ENCODE data around the gene CPEB2.
"Not testable (repeated sequence)": the region's sequence is repeated elsewhere in the genome, so short reads cannot be mapped to it uniquely, and the experiment has no call there.

The CPEB2 gene

DNA sequence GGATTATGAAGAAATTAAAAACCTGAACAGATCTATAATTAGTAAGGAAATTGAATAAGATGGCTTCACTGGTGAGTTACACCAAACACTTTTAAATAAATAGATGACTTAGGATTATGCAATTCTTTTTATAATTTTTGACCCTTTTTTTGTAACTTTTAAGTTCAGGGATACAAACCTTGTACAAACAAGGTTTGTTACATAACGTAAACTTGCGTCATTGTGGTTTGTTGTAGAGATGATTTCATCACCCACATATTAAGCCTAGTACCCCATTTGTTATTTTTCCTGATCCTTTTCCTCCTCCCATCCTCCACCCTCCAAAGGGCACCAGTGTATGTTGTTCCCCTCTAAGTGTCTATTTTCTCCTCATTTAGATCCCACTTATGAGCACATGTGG is 75.7 kb downstream of the CPEB2 start:
- TF ChIP-seq GABPA (IDR thresholded peaks at IDR 0.05; ENCODE audit: low read depth) = no peak
- TF ChIP-seq, protein P1, sequence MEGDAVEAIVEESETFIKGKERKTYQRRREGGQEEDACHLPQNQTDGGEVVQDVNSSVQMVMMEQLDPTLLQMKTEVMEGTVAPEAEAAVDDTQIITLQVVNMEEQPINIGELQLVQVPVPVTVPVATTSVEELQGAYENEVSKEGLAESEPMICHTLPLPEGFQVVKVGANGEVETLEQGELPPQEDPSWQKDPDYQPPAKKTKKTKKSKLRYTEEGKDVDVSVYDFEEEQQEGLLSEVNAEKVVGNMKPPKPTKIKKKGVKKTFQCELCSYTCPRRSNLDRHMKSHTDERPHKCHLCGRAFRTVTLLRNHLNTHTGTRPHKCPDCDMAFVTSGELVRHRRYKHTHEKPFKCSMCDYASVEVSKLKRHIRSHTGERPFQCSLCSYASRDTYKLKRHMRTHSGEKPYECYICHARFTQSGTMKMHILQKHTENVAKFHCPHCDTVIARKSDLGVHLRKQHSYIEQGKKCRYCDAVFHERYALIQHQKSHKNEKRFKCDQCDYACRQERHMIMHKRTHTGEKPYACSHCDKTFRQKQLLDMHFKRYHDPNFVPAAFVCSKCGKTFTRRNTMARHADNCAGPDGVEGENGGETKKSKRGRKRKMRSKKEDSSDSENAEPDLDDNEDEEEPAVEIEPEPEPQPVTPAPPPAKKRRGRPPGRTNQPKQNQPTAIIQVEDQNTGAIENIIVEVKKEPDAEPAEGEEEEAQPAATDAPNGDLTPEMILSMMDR (IDR thresholded peaks at IDR 0.05; ENCODE audit: insufficient read depth, low read length) = no peak
- TF ChIP-seq POLR2AphosphoS5 (IDR thresholded peaks at IDR 0.05; ENCODE audit: low read depth) = no peak
- no peak for TF ChIP-seq SPI1 (IDR thresholded peaks at IDR 0.05; ENCODE audit: borderline replicate concordance, low read depth)
- TF ChIP-seq, protein P2, sequence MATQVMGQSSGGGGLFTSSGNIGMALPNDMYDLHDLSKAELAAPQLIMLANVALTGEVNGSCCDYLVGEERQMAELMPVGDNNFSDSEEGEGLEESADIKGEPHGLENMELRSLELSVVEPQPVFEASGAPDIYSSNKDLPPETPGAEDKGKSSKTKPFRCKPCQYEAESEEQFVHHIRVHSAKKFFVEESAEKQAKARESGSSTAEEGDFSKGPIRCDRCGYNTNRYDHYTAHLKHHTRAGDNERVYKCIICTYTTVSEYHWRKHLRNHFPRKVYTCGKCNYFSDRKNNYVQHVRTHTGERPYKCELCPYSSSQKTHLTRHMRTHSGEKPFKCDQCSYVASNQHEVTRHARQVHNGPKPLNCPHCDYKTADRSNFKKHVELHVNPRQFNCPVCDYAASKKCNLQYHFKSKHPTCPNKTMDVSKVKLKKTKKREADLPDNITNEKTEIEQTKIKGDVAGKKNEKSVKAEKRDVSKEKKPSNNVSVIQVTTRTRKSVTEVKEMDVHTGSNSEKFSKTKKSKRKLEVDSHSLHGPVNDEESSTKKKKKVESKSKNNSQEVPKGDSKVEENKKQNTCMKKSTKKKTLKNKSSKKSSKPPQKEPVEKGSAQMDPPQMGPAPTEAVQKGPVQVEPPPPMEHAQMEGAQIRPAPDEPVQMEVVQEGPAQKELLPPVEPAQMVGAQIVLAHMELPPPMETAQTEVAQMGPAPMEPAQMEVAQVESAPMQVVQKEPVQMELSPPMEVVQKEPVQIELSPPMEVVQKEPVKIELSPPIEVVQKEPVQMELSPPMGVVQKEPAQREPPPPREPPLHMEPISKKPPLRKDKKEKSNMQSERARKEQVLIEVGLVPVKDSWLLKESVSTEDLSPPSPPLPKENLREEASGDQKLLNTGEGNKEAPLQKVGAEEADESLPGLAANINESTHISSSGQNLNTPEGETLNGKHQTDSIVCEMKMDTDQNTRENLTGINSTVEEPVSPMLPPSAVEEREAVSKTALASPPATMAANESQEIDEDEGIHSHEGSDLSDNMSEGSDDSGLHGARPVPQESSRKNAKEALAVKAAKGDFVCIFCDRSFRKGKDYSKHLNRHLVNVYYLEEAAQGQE (IDR thresholded peaks at IDR 0.05; ENCODE audit: insufficient replicate concordance, low read depth) = no peak
- peak; percentile 72 to 97 for DNase-seq (ENCODE audit: low read depth in 1 of 2, low spot score in 1 of 2)
- Histone ChIP-seq H3K27me3 (ENCODE audit: insufficient read depth, poor library complexity, severe bottlenecking) (no peaks in the 10 kb centered on the region), H3K27ac (replicated peaks) (peak overlapping the region; percentile 87), H3K4me3 (replicated peaks; ENCODE audit: insufficient read depth, low read length) (no peak overlapping the region)

DNA sequence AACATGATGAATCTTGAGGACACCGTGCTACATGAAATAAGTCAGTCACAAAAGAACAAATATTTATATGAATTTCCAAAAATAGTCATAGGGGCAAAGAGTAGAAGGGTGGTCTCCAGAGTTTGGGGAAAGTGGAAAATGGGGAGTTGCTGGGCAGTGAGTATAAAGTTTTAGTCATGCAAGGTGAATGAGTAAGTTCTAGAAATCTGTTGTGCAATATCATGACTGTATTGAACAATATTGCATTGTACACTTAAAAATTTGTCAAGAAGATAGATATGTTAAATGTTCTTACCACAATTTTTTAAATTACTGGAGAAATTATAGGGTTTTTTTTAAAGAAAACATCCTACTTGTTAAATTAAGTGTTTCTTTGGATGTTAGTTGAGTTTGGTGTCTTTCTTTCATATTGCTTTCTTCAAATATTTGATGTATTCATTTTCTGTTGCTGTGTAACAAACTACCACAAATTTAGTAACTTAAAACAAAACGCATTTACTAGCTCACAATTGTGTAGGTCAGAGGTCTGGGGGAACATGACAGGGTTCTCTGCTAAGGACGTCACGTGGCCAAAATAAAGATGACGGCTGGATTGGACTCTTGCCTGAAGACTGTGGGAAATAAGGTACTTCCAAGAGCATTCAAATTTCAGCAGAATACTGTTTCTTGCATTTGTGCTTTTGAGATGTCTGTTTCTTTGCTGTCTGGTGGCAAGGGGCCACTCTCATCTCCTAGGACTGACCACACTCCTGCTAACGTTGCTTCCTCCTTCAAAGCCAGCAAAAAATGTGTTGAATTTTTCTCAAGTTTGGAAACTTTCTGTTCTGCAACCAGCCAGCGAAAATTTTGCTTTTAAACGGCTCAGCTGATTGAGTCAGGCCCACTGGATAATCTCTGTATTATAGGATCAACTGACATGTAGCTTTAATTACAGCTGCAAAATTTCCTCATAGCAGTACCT is 76.7 kb downstream of the CPEB2 start:
- H3K27ac ChIP-seq (replicated peaks) = peak overlapping the region; percentile 87

DNA sequence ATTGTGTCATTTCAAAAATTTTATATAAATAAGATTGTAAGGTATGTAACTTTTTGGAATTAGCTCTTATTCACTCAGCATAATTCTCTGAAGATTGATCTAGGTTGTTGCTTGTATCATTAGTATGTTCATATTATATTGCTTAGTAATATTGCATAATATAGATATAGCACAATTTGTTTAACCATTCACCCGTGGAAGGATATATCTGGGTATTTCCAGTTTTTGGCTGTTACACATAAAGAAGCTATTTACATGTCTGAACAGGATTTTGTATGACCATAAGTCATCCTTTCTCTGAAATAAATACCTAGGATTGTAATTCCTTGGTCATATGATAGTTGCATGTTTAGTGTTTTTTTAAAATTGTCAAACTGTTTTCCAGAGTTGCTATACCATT is 82.5 kb downstream of the CPEB2 start:
- peak overlapping the region; percentile 47 for H3K27ac ChIP-seq (replicated peaks)
- no peak overlapping the region for H3K4me3 ChIP-seq (replicated peaks; ENCODE audit: insufficient read depth, low read length)
- H3K27me3 ChIP-seq (ENCODE audit: insufficient read depth, poor library complexity, severe bottlenecking) = no peaks in the 10 kb centered on the region
- TF ChIP-seq, protein P1 (IDR thresholded peaks at IDR 0.05; ENCODE audit: insufficient read depth, low read length) = no peak
- no peak for TF ChIP-seq POLR2AphosphoS5 (IDR thresholded peaks at IDR 0.05; ENCODE audit: low read depth)
- TF ChIP-seq GABPA (IDR thresholded peaks at IDR 0.05; ENCODE audit: low read depth) = no peak
- TF ChIP-seq SPI1 (IDR thresholded peaks at IDR 0.05; ENCODE audit: borderline replicate concordance, low read depth) = no peak
- TF ChIP-seq, protein P2 (IDR thresholded peaks at IDR 0.05; ENCODE audit: insufficient replicate concordance, low read depth) = no peak
- DNase-seq (ENCODE audit: low read depth in 1 of 2, low spot score in 1 of 2) = no peak

More for the DNA sequence above, 76.7 kb downstream of the CPEB2 start:
- TF ChIP-seq, protein P1 (IDR thresholded peaks at IDR 0.05; ENCODE audit: insufficient read depth, low read length) = no peak
- TF ChIP-seq SPI1 (IDR thresholded peaks at IDR 0.05; ENCODE audit: borderline replicate concordance, low read depth) (no peak), GABPA (IDR thresholded peaks at IDR 0.05; ENCODE audit: low read depth) (no peak; the same call in 1 of the 2 replicates), POLR2AphosphoS5 (IDR thresholded peaks at IDR 0.05; ENCODE audit: low read depth) (no peak)
- TF ChIP-seq, protein P2 (IDR thresholded peaks at IDR 0.05; ENCODE audit: insufficient replicate concordance, low read depth) = no peak
- peak; percentile 81 to 82 for DNase-seq (ENCODE audit: low read depth in 1 of 2, low spot score in 1 of 2)
- no peaks in the 10 kb centered on the region for H3K27me3 ChIP-seq (ENCODE audit: insufficient read depth, poor library complexity, severe bottlenecking)
- H3K4me3 ChIP-seq (replicated peaks; ENCODE audit: insufficient read depth, low read length) = no peak overlapping the region

DNA sequence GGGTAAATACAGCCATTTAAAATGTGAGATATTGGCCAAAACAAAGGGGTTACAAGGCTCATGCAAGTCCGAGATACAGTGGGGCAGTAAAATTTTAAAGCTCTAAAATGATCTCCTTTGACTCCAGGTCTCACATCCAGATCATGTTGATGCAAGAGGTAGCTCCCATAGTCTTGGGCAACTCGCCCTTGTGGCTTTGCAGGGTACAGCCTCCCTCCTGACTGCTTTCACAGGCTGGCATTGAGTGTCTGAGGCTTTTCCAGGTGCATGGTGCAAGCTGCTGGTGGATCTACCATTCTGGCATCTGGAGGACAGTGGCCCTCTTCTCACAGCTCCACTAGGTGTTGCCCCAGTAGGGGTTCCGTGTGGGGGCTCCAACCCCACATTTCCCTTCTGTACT is 83.5 kb downstream of the CPEB2 start:
- not testable (repeated sequence) for H3K27ac ChIP-seq (replicated peaks); H3K27me3 ChIP-seq (ENCODE audit: insufficient read depth, poor library complexity, severe bottlenecking); H3K4me3 ChIP-seq (replicated peaks; ENCODE audit: insufficient read depth, low read length)
- DNase-seq (ENCODE audit: low read depth in 1 of 2, low spot score in 1 of 2) = peak in 1 of 2 experiments; percentile 62

DNA sequence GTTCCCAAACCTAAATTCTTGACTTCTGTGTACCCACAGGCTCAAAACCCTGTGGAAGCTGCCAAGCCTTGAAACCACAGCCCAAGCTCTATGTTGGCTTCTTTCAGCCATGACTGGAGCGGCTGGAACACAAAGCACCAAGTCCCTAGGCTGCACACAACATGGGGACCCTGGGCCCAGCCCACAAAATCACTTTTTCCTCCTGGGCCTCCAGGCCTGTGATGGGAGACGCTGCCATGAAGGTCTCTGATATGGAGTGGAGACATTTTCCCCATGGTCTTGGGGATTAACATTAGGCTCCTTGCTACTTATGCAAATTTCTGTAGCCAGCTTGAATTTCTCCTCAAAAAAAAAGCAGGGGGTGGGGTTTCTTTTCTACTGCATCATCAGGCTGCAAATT is 84.0 kb downstream of the CPEB2 start:
- H3K27me3 ChIP-seq (ENCODE audit: insufficient read depth, poor library complexity, severe bottlenecking); H3K4me3 ChIP-seq (replicated peaks; ENCODE audit: insufficient read depth, low read length); H3K27ac ChIP-seq (replicated peaks); DNase-seq (ENCODE audit: low read depth in 1 of 2, low spot score in 1 of 2): not testable (repeated sequence)

All from HL-60 (cell line).